Aorta (tissue), 5 donors: ENCODE measurements around the gene NUP93. TPM values are rescaled to one million over a fixed set of nuclear protein-coding genes. Genes with fewer than 3 reads are reported as not detected.

Experiments used
- ATAC-seq: fragments of 200-7000 bp; cut with Tn5 transposase; one replicate; pipeline ENCODE4 v1.9.1; 2022; ENCODE audit warnings: moderate library complexity; ENCODE audit not compliant: low FRiP score
- DNase-seq, 2 donors: peaks; one replicate each; pipeline ENCODE4 v3.0.0-alpha.2; 2020
- H3K27ac ChIP-seq, 2 donors: one replicate each; pipeline ENCODE4 v1.5.1; 2013; ENCODE audit warnings: low read length in 2 of 2, mild to moderate bottlenecking in 2 of 2, moderate library complexity in 2 of 2, control low read depth in 1 of 2, inconsistent platforms in 1 of 2, low read depth in 1 of 2
- H3K27me3 ChIP-seq, 2 donors: one replicate each; pipeline ENCODE4 v1.6.1; 2013; ENCODE audit warnings: control low read depth in 1 of 2, low read length in 1 of 2, mild to moderate bottlenecking in 1 of 2, moderate library complexity in 1 of 2; ENCODE audit not compliant: insufficient read depth in 2 of 2, control insufficient read depth in 1 of 2
- H3K36me3 ChIP-seq, 2 donors: one replicate each; pipeline ENCODE4 v1.6.1; 2013; ENCODE audit warnings: control low read depth in 1 of 2, low read length in 1 of 2, mild to moderate bottlenecking in 1 of 2; ENCODE audit not compliant: insufficient read depth in 2 of 2, control insufficient read depth in 1 of 2
- H3K4me1 ChIP-seq, 2 donors: one replicate each; pipeline ENCODE4 v1.6.1; 2013; ENCODE audit warnings: low read length in 2 of 2, control low read depth in 1 of 2, mild to moderate bottlenecking in 1 of 2, moderate library complexity in 1 of 2; ENCODE audit not compliant: insufficient read depth in 2 of 2, control insufficient read depth in 1 of 2
- H3K4me3 ChIP-seq, 2 donors: one replicate each; pipeline ENCODE4 v1.5.1; 2013; ENCODE audit warnings: low read length in 2 of 2, control low read depth in 1 of 2, mild to moderate bottlenecking in 1 of 2
- H3K9me3 ChIP-seq: one replicate; pipeline ENCODE4 v1.6.1; 2013; ENCODE audit warnings: mild to moderate bottlenecking, low read length; ENCODE audit not compliant: control insufficient read depth
- WGBS, 2 donors: extraction: QIAGEN DNeasy Blood & Tissue Kit; methylation state at CpG; one replicate each; pipeline ENCODE4 v1.1.7; 2013; 5-methylcytosine and 5-hydroxymethylcytosine counted together
- intact Hi-C, 2 donors: fragments of 100-400 bp; cut with DNase I; formaldehyde crosslinking; loops; one replicate each; pipeline versions ENCODE4 v1.14.2 to v1.15.0; 2022
- polyA plus RNA-seq, 2 donors: library from polyadenylated mRNA; stranded (reverse); fragments of 200-250 nt; gene quantifications; one replicate each; pipeline ENCODE4 v1.2.3, GENCODE V29; 2013
- total RNA-seq, 2 donors: library from RNA; stranded (reverse); fragmentation: NEBNext Ultra II Directional; extraction: Animal tissue kit (Norgen Biotek cat#: 25700); gene quantifications; one replicate each; pipeline ENCODE4 v1.2.1, GENCODE V29; 2021
- donor health status: healthy with polysubstance abuse.
- donor health status: Bipolar disorder and iron deficiency.
- donor health status: DM: no; HTN: no; CAD: no.
- donor health status: DM: no; HTN: no; CAD: no.
- donor health status: DM: yes; HTN: yes; CAD: no.

The NUP93 gene
- total and polyA plus RNA-seq, 4 donors, result 32.9 to 57.5 (median 43.8) TPM

DNA sequence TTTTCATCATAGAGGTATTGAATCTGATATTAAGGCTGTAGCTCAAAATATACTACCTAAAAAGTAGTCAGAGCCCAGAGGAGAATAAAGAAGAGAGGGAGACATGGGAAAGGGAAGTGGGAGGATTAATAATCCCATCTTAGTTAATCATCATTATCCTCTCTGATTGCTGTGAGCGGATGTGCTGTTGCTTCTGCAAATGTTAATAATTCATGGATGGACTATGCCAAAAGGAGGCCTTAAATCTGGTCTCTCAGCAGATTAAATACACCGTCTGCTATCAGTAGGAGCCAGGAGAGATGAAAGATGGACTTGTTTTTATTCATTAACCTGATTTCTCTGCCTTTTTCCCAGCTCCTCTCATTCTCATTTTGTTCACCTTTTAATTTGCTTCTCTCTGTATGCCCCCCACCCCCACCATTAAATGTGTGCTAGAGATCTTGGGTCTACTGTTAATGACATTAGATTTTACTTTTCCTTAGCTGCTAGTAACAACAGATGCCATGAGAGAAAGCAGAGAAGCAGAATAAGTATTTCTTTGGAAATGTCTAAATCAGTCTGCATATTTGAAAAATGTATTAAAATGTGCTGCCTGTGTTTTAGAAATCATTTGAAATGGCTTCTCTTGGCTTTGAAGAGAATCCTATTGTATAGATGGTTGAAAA lies 44.2 kb downstream of the NUP93 start:
- no peaks in the 10 kb centered on the region for H3K36me3 ChIP-seq
- H3K4me3 ChIP-seq, result no peak overlapping the region
- H3K27ac ChIP-seq, result no peak overlapping the region
- intact Hi-C loops, result no loop called here
- WGBS, 2 donors, result 96 to 100% methylated on average over 2 of the region's 2 CpGs
- H3K27me3 ChIP-seq, result no peaks in the 10 kb centered on the region
- DNase-seq (no peak), ATAC-seq (no peak)
- peaks cover 0 to 2% of the 10 kb centered on the region in 2 donors for H3K4me1 ChIP-seq
- H3K9me3 ChIP-seq, result no peaks in the 10 kb centered on the region

DNA sequence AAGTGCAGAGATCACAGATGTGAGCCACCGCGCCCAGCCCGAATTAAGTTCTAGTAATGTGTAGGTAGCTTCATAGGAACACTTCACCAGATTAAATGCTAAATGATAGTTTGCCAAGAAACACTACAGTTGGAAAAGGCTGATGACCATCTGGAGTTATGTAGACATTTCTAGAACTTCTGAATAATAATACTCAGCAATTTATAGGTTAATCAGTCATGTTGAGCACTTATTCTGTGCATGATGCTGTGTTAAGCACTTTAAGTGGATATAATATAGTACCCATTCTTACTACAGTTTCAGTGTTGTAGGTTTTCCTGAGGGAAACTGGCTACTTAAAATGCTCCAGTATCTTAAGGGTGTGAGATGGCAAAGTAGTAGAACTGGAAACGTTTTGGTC lies 45.2 kb downstream of the NUP93 start:
- Histone ChIP-seq H3K27me3 (no peaks in the 10 kb centered on the region), H3K9me3 (no peaks in the 10 kb centered on the region), H3K4me1 (peaks cover 0 to 2% of the 10 kb centered on the region in 2 donors), H3K27ac (no peak overlapping the region), H3K4me3 (no peak overlapping the region), H3K36me3 (no peaks in the 10 kb centered on the region)
- ATAC-seq (no peak), DNase-seq (no peak)
- intact Hi-C loops, result no loop called here
- WGBS, 2 donors, result 77% methylated on average over 4 of the region's 4 CpGs

DNA sequence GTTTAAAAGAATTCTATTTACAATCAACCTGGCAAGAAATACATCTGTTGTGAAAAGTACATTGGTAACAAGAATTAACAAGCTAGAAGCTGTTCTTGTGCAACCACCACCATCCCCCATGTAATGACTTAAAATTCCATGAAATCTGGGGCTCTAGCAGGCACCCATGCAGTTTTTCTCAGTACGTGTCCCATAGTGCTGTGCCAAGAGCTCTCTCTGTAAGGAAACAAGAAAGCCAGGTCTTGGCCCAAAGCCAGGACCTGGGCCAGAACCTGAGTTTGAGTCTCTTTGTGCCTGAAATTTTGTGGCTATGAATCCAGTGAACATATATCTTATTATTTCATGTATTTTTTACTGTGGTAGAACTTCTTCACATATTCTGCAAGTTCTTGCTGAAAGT lies 46.6 kb downstream of the NUP93 start:
- WGBS, 2 donors, result 5% methylated on average over 1 of the region's 1 CpG
- intact Hi-C loops, result no loop called here
- no peak overlapping the region for H3K4me3 ChIP-seq
- no peak overlapping the region for H3K27ac ChIP-seq
- no peaks in the 10 kb centered on the region for H3K9me3 ChIP-seq
- ATAC-seq (no peak), DNase-seq (peak in 1 of 2 donors; percentile 56)
- H3K36me3 ChIP-seq, result no peaks in the 10 kb centered on the region
- peaks cover 0 to 2% of the 10 kb centered on the region in 2 donors for H3K4me1 ChIP-seq
- no peaks in the 10 kb centered on the region for H3K27me3 ChIP-seq

DNA sequence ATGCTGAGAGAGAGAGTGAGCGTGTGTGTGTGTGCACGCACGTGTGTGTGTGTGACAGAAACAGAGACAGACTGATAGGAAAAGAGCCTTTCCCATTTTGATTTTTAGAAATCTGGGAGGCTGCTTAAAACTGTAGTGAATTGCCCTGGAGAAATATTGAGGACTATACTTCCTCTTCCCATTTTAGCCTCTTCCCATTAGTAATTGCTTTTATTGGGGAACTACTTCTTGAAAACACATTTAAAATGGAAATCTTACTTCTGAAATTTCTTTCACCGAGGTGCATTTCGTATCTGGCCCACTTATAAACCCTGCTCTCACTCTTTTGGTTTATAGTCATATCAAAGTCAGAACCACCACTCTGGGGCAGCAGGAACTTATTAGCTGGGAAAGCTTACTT lies 47.1 kb downstream of the NUP93 start:
- intact Hi-C loops, result no loop called here
- Histone ChIP-seq H3K4me1 (peaks cover 0 to 2% of the 10 kb centered on the region in 2 donors), H3K27ac (no peak overlapping the region), H3K9me3 (no peaks in the 10 kb centered on the region), H3K36me3 (no peaks in the 10 kb centered on the region), H3K27me3 (no peaks in the 10 kb centered on the region), H3K4me3 (no peak overlapping the region)
- ATAC-seq (no peak), DNase-seq (no peak)
- WGBS, 2 donors, result 52 to 54% methylated on average over 5 of the region's 5 CpGs

DNA sequence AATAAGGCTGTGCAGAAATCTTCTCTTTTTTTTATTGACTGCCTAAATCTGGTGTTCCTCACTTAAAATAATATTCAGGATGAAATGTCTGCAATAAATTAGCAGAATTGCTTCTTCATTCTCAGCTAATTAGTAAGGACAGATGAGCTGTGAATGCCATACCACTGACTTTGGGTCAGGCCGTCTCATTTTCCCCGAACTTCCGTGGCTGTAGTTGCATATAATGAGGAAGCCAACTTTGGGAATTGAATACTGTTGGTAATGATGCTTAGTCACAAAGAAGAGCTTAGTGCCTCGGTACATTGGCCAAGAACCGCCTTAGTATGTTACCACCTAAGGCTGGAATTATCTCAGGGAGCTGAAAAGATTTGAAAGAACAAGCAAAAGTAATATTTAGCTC lies 47.6 kb downstream of the NUP93 start:
- WGBS, 2 donors, result 94 to 95% methylated on average over 5 of the region's 5 CpGs
- Histone ChIP-seq H3K36me3 (no peaks in the 10 kb centered on the region), H3K4me1 (peaks cover 0 to 2% of the 10 kb centered on the region in 2 donors), H3K27ac (no peak overlapping the region), H3K27me3 (no peaks in the 10 kb centered on the region), H3K9me3 (no peaks in the 10 kb centered on the region), H3K4me3 (no peak overlapping the region)
- ATAC-seq, result no peak
- intact Hi-C loops, result no loop called here
- no peak for DNase-seq

DNA sequence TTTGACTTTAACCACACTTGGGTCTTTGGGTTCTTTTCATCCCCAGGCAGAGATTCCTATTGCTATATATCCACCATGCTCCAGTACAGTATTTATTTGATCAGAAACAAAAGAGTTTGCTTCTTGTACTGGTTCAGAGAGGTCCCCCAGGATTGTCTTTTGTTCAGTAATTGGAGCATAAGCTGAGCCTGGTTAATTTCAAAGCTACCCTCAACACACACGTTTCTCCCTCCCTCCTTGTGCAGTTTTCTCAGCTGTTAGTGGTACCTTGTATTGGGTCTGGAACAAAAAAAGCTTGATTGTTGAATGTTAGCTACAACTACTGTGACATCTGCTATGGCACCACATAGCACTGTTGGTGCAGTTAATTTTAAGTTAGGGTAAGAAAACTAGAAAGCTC lies 50.0 kb downstream of the NUP93 start:
- ATAC-seq (no peak), DNase-seq (no peak)
- no peaks in the 10 kb centered on the region for H3K4me1 ChIP-seq
- no peak overlapping the region for H3K4me3 ChIP-seq
- no peaks in the 10 kb centered on the region for H3K9me3 ChIP-seq
- no peaks in the 10 kb centered on the region for H3K27me3 ChIP-seq
- H3K27ac ChIP-seq, result no peak overlapping the region
- intact Hi-C loops, result no loop called here
- no peaks in the 10 kb centered on the region for H3K36me3 ChIP-seq
- WGBS, 2 donors, result 68 to 78% methylated on average over 1 of the region's 1 CpG

DNA sequence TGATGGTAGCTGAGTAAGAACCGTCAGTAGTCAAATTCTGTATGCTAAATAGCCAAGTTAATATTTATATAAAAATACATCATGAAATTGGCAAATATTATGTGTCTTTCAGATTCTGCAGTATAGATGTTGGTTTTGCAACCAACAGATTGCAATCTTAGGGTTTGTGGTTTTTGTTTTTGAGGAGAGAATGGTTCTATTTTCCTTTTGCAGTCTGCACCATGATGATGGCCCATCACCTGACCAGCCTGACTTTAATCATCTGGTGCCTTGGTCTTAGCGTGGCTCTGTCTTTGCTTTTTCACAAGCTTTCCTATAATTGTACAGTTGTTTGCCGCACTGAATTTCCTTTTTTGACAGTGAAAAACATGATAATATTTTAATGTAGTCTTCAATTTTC lies 50.7 kb downstream of the NUP93 start:
- no peak overlapping the region for H3K27ac ChIP-seq
- no peaks in the 10 kb centered on the region for H3K36me3 ChIP-seq
- DNase-seq (no peak), ATAC-seq (no peak)
- no peak overlapping the region for H3K4me3 ChIP-seq
- H3K4me1 ChIP-seq, result no peaks in the 10 kb centered on the region
- no peaks in the 10 kb centered on the region for H3K9me3 ChIP-seq
- 97% methylated on average over 3 of the region's 3 CpGs for WGBS, 2 donors
- no peaks in the 10 kb centered on the region for H3K27me3 ChIP-seq
- intact Hi-C loops, result no loop called here

DNA sequence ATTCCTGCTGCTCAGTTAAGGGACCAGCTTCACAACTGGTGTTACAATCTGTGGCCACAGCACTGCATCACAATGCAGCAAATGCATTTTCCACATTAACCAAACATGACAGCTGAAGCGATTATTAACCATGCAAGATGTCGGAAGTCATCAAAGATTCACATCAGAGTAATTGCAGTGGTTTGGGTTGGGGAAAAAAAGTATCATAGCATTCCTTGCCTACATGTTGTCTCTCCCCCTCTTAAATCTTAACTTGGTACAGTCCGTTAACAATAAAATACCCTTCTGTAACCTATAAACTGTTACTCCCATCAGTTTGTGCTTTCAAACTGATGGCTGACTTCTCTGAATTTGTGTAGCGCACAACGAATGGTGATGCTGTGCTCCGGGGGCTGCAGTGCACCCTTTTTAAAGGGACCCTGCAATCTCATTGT lies 51.6 kb downstream of the NUP93 start:
- intact Hi-C loops, result no loop called here
- DNase-seq (no peak), ATAC-seq (no peak)
- 88 to 89% methylated on average over 6 of the region's 6 CpGs for WGBS, 2 donors
- Histone ChIP-seq H3K27ac (no peak overlapping the region), H3K4me3 (no peak overlapping the region), H3K4me1 (no peaks in the 10 kb centered on the region), H3K36me3 (no peaks in the 10 kb centered on the region), H3K27me3 (no peaks in the 10 kb centered on the region), H3K9me3 (no peaks in the 10 kb centered on the region)

DNA sequence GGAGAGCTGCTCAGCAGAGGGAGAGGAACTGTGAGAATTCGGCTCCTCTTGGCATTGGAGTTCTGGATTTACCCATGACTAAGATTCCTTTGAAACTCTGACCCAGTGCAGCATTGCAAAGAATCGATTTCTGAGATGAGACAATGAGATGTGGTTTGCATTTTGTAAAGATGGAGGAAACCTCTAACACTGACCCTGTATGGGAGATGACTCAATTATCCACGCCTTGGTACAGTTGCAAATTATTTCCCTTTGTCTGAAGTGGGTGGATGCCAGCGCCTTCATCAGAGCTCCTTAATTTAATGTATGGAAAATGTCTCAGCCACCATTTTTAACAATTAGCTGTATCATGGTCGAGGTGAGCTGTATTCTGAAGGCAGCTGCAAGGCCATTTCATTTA lies 53.4 kb downstream of the NUP93 start:
- peaks cover 0 to 2% of the 10 kb centered on the region in 2 donors for H3K36me3 ChIP-seq
- no peaks in the 10 kb centered on the region for H3K27me3 ChIP-seq
- H3K9me3 ChIP-seq, result no peaks in the 10 kb centered on the region
- intact Hi-C loops, result no loop called here
- no peak for ATAC-seq
- H3K27ac ChIP-seq, result no peak overlapping the region
- no peak overlapping the region for H3K4me3 ChIP-seq
- H3K4me1 ChIP-seq, result no peaks in the 10 kb centered on the region
- WGBS, 2 donors, result 90 to 94% methylated on average over 5 of the region's 5 CpGs
- DNase-seq, result no peak
